ENCODE results near the gene S100A12.

S100A12 gene

DNA sequence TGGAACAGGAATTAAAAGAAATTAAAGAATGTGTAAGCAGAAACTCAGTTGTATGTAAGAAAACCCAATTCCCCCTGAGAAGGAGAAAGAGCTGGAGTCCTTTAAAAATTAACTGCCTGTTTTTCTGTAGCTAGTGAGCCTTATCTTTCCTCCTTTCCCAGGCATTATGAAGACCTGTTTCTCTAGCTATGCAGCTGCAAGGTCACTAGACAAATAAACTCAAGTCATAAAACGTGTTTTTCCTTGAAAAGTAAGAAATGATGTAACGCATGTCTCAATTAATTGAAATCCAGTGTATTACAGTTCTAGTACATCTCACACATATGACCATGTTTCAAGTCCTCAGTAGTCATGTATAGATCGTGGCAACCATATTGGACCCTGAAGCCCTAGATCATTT, 5.3 kb downstream of the S100A12 start:
- in situ Hi-C loops (cut with MboI; ENCODE audit: low sequenced_read_pairs): no loop called here

DNA sequence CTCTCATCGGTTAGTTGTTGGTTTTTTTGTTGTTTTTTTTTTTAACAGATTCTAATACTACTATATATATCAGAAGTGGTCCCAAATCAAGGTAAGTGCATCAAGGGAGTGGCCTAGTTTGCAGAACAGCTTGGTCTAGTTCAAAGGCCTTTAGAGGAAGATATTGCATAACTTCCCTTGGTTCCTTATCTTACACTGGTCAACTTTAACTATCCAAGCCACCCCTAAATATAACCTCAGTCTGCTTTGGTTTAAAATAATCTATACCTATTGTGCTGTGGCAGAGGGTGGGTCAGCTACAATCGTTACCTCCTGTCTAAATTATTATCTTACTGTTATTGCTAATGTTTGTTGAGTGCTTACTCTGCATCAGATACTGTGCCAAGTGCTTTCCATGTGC, 6.9 kb downstream of the S100A12 start:
- in situ Hi-C loops (cut with MboI; ENCODE audit: low sequenced_read_pairs): no loop called here

DNA sequence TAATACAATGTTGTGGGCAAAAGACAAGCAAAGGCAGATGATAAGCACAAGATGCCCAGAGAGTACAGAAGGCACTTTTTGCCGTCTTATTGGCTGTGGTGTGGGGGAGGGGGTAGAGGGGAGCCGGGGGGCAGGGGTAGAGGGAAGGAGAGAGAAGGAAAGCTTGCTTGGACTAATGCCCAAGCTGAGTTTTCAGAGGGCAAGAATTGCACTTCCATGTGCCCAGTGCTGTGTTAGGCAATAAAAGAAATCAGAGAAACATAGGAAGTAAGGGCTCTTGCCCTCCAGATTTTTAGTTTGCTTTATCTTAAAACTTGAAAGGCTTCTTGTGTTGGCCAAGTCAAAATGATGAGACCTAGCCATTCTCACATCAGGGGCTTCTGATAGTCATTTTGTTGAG, 8.3 kb downstream of the S100A12 start:
- in situ Hi-C loops (cut with MboI; ENCODE audit: low sequenced_read_pairs): no loop called here

DNA sequence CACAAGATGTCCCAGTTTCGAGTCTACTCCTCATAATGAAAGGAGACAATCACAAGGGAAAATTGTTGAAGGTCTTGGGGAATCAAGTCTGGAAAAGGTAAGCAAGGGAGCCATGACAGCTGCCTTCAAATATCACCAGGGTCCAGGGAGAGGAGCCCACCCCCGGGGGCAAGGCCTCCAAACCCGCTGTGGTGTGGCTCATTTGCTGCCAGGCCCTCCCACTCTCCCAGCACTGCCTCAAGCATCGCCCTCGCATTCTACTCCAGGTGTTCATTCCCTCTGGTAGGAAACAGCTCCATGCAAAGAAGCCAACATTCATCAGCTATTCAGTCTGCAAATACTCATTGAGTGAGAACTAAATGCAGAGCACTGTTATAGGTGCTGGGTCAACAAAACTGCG, 9.2 kb downstream of the S100A12 start:
- in situ Hi-C loops (cut with MboI; ENCODE audit: low sequenced_read_pairs): no loop called here

DNA sequence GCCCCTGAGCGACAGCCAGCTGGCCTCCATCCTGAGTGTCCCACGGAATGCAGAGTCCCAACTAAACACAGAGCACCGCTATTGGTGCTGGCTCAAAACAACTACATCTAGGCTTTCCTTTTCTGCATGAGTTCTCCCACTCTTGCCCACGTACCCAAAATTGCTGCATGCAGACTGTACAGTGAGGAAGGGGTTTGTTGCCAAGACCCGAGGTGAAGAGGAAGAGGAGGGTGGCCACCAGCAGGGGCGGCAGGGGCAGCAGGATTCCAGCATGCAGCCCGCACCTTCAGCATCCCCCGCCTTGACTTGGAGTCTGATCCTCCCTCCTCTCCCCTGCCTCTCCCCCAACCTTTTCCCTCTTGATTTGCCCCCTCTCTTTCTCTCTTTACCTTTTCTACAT, 9.7 kb downstream of the S100A12 start:
- in situ Hi-C loops (cut with MboI; ENCODE audit: low sequenced_read_pairs): no loop called here

DNA sequence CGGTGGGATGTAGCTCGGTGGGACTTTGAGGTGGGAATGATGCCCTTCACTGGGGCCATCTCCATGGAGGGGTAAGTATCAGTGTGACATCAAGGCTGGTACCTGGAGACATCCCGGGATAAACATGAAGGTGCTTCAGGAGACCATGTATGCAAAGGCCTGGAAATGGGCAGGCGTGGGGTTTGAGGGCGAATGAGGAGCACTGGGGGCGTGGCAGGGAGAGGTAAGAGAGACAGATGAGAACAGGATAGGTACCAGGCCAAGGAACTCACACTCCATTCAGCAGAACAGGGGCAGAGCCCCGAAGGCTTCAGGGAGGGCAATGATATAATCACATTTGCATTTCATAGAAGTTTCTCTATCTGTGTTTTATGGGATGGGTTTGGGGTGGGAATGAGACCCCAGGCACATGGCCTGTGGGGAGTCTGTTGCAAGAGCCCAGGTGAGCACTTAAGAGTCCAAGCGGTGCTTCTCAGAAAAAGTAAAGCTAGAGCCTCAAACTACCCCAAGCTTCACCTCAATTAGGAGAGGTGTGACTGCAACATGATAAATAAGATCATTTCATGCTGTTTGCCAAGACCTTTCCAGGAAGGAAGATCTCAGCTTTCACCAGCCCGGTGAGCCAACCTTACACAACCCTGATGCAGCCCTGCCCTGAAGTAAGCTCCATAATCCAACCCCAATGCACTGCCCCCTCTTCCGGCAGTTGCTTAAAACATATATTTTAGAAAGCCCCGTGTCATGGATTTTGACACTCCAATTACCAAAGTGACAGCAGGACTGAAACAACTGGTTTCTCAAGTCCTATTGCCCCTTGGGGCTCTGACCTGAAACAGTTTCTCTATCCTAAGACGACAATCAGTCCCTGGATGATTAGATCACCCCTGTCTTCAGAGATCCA, 10.4 kb downstream of the S100A12 start:
- in situ Hi-C loops (cut with MboI; ENCODE audit: low sequenced_read_pairs): loop anchor here (5.0 kb wide), 1 partner anchor 37 kb away; no protein-coding TSS in a partner anchor

DNA sequence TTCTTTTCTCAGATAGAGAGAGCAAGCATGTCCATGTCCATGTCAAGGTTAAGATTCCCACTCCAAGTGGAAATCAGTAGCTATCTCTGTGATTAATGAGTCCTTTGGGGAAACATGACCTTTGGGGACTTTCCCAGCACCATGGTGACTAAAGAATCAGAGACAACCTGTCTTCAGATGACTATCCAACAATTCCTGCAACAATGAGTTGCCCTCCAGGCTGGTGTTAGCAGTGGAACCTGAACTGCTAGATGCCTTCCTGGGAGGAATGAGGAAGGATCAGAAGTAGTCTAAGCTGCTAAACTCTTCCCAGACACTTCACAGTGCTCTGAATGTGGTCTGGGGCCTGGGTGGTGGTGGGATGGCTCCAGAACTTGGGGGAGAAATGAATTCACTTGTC, 11.3 kb downstream of the S100A12 start:
- in situ Hi-C loops (cut with MboI; ENCODE audit: low sequenced_read_pairs): loop anchor here (5.0 kb wide), 1 partner anchor 38 kb away; no protein-coding TSS in a partner anchor

DNA sequence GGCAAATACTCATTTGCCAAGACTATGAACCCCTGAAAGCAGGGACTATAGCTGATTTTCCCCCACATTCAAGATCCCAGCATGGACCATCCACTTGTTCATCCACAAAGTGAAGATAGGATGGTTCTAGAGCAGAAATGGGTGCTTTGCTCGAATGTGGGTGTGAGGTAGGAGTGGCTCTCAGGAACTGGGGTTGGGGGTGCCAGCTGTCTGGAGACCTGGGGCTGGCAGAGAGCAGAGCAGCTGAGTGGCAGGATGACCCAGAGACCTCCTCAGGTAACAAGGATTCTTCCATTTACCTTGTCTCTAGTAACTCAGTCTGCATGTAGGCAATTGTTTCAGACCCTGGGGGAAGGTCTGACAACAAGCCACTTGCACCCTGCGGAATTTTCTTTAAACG, 11.8 kb downstream of the S100A12 start:
- in situ Hi-C loops (cut with MboI; ENCODE audit: low sequenced_read_pairs): loop anchor here (5.0 kb wide), 1 partner anchor 39 kb away; no protein-coding TSS in a partner anchor

DNA sequence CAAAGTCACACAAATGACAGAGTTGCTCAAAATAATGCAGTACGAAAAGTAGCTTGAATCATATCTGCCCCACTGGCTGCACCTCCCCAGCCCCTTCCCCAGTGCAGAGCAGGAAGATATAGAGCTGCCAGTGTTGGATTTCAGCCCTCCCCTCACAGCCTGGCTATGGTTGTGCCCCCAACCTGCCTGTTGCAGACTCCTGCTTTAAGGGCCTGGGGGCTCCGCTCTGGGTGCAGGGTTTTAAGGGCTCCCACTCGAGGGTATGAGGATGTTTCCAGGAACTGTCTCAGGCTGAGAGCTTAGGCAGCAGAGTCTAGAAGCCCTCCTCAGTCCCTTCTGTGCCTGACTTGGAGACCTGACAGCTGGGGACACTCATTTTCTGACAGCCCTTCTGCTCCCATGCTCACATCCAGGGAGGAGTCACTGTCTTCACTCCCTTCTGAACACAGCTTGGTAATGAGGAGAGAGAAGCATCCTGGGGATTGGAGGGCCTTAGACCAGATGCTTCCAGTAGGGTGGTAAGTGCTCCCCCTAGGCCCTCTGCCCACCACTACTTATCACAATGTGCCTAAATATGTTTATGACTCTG, 13.1 kb downstream of the S100A12 start:
- in situ Hi-C loops (cut with MboI; ENCODE audit: low sequenced_read_pairs): loop anchor here (5.0 kb wide), 1 partner anchor 40 kb away; no protein-coding TSS in a partner anchor

DNA sequence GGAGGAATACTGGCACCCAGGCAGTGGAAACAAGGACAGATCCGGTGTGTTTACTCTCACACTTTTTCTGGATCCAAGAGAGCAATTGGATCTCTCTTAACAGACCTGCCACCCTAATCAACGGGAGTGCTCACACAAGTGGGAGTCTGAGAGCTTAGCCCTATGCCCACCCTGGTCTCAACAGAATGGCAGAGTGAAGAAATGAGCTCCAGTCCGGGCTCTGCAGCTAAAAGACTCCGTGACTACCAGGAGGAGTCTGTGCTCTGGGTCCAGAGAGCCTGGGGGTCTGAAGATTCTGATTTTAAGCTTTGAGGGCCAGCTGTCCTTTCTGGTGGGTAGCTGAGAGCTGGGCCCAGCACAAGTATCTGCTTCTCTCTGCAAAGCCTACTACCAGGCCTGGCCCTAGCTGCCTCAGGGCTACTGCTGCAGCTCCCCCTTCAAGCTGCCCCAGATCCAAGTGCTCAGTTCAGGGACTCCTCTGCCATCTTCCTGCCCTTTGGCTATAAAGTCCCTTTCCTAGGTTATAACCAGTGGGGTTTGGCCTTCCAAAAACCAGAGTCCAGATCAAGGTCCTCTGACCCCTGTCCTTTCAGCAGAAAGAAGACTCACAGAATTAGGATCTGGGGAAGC, 13.8 kb downstream of the S100A12 start:
- in situ Hi-C loops (cut with MboI; ENCODE audit: low sequenced_read_pairs): loop anchor here (5.0 kb wide), 1 partner anchor 41 kb away; no protein-coding TSS in a partner anchor

DNA sequence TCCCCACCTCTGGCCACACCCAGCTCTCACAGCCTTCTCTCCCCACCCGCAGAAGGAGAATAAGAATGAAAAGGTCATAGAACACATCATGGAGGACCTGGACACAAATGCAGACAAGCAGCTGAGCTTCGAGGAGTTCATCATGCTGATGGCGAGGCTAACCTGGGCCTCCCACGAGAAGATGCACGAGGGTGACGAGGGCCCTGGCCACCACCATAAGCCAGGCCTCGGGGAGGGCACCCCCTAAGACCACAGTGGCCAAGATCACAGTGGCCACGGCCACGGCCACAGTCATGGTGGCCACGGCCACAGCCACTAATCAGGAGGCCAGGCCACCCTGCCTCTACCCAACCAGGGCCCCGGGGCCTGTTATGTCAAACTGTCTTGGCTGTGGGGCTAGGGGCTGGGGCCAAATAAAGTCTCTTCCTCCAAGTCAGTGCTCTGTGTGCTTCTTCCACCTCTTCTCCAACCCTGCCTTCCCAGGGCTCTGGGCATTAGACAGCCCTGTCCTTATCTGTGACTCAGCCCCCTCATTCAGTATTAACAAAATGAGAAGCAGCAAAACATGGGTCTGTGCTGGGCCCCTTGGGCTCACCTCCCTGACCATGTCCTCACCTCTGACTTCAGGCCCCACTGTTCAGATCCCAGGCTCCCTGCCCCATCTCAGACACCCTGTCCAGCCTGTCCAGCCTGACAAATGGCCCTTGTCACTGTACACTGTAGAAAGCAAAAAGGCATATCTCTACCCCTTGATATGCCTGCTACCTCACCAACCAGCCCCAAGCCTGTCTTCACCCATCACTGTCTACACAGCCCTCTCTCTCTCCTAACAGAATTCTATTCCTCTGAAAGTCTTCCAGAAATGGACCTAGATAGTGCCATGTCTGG, 14.6 kb downstream of the S100A12 start:
- in situ Hi-C loops (cut with MboI; ENCODE audit: low sequenced_read_pairs): loop anchor here (5.0 kb wide), 1 partner anchor 41 kb away; no protein-coding TSS in a partner anchor

DNA sequence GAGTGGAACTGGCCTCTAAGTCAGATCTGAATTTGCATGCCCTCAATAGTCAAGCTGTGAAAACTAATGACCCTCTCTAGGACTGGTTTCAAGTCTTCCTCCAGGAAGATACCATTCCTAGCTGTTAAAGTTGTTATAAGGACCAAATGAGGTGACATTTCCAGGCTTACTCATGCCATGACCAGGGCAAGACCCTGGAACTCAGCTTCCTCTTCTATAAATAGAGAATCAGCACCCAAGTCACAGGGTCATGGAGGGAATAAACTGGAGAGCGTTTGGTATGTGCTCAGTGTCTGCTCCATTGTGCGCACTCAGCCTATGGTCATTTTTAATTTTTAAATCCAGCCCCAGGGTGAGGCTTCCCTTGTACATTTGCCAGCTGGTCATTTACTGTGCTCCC, 15.2 kb downstream of the S100A12 start:
- in situ Hi-C loops (cut with MboI; ENCODE audit: low sequenced_read_pairs): loop anchor here (5.0 kb wide), 1 partner anchor 42 kb away; no protein-coding TSS in a partner anchor

DNA sequence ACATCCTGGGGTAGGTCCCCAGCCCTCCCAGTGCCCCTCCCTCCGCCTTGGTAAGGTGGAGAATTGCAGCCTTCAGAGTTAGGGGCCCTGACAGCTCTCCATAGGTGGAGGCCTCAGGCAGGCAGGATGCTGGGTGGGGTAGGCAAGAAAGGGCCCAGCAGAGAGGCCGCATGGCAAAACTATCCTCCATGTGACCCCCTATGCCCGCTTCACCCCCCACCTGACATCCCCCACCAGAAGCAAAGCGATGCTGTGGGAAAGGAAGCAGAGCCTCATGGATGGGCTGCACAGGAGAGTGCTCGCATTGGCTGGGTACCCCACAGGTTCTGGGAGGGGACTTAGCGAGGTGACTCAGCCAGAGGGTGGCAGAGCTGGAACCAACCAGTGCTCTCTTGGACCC, 16.2 kb downstream of the S100A12 start:
- in situ Hi-C loops (cut with MboI; ENCODE audit: low sequenced_read_pairs): no loop called here

DNA sequence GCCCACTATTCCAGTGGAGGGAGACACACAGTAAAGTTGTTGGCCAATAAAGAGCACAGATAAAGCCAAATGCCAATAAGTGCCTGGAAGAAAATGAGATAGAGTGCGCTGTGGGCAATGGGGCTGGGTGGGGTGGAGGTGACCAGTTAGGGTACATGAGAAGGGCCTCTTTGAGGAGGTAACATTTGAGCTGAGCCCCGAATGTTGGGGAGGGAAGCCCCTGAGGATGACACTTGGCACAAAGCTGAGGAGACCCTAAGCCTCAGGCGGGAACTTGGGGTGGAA, 16.8 kb downstream of the S100A12 start:
- in situ Hi-C loops (cut with MboI; ENCODE audit: low sequenced_read_pairs): no loop called here

DNA sequence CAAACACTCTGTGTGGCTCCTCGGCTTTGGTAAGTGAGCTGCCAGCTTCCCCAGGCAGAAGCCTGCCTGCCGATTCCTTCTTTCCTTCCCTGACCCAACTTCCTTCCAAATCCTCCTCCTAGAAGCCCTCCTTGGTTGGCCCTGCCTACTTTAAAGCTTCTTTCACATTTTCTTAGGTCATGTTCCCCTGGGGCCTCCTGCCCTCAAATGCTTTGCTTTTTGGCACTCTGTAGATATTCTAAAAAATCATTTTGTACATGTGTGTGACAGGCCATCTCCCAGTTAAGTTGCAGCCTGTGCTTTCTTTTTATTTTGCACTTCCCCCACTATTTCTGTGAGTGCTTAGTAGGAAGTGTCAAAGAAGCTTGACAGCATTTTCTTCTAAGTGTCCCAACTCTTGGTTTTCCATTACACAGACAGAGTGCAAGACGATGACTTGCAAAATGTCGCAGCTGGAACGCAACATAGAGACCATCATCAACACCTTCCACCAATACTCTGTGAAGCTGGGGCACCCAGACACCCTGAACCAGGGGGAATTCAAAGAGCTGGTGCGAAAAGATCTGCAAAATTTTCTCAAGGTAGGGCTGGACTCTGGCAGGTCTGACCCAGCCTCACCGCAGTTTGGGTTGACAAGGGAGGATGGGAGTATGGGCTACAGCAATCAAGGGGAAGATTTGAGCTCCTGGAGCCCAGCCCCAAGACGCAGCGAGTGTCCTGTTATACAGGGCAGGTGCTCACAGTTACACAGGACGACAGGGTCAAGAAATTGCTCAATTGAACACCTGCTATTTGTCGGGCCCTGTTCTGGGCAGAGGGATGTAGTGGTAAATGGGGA, 17.3 kb downstream of the S100A12 start, which contains the start of gene S100A9:
S100A9 (plus strand) TSS at position 2 of the 838 bp plus-strand sequence; CDS start at position 432, 430 bp downstream.
- in situ Hi-C loops (cut with MboI; ENCODE audit: low sequenced_read_pairs): no loop called here

DNA sequence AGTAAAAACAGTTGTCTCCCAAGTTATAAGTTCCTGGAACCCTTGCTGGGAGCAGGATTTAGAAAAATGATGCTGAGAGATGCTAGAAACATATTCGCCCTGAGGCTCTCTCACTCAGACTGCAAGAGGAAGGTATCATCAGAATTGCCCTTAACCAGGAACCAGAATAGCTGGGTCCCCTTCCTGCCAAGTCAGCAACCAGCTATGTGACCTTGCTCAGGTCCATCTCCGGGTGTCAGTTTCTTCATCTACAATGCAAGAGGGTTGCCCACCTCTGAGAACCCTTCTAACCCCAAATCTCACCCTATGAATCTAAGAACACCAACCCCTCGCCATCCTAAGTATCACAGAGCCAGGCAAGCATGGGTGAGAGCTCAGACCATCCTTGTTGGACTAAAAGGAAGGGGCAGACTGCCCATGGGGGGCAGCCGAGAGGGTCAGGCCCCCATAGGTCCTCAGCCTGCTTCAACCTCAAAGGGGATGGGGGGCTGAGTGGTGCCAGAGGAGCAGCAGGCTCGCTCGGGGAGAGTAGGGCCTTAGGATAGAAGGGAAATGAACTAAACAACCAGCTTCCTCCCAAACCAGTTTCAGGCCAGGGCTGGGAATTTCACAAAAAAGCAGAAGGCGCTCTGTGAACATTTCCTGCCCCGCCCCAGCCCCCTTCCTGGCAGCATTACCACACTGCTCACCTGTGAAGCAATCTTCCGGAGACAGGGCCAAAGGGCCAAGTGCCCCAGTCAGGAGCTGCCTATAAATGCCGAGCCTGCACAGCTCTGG, 18.2 kb downstream of the S100A12 start:
- in situ Hi-C loops (cut with MboI; ENCODE audit: low sequenced_read_pairs): no loop called here

DNA sequence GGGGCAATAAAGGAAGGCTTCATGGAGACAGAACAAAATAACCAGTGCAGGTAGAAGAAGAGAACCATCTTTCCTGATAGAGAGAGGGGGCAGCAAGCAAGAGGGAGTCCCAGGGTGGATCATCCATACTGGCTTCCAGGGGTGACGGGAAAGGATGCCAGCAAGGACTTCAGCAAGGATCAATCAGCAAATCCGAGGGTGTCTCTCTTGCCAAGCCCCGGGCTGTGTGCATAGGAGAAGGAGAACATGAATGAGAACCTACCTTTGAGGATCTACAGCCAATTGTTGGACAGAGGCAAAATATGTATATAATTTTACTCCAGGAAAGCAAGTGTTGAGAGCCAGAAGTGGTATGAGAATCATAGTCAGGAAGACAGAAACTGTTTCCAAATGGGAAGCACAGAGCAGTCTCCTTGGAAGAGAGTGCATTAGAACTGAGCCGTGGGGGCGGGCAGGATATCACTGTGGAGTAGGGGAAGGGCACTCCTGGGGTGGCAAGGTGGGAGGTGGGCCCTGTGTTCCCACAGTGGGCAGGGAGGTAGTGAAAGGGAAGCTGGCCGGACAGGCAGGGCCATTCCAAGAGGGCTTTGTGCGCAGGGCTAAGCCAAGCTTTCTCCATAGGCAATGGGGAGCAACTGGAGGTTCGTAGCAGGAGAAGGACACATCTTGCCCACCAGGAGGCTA, 18.9 kb downstream of the S100A12 start:
- in situ Hi-C loops (cut with MboI; ENCODE audit: low sequenced_read_pairs): no loop called here

DNA sequence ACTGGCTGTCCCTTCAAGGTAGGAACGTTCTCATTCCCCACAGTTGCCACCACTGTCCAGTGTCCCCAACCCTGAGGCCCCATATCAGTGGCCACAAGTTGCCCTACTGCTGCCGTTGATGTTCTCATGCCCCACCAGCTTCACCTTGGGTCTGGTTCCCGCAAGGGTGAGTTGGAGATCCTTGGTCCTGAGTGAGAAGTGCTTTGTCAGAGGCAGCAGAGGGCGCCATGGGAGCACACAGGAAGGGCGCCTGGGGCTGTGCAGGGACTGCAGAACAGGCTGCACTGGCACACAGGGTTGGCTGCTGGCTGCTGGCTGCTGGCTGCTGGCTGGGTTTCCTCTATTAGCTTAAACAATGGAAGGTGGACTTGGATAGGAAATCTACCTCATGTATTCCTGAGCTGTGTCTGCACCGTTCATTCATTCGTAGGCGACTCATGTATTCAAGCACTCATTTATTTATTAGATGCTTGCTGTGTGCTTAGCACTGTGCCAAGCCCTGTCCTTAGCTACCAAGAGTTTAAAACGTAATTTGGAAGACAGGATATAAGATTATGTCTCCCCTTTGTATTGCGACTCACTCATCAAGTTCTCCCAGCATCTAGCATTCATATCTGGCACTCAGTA, 19.9 kb downstream of the S100A12 start:
- in situ Hi-C loops (cut with MboI; ENCODE audit: low sequenced_read_pairs): no loop called here
